Esophagus muscularis mucosa (tissue), 4 donors: ENCODE results near the gene SOCS7. TPM values are rescaled to one million over a fixed set of nuclear protein-coding genes. Genes with fewer than 3 reads are reported as not detected.
A peak's percentile ranks its signal among the peaks of the same experiment; 100 is the strongest.

ENCODE experiments used
- DNase-seq: peaks from one replicate; pipeline ENCODE4 v3.0.0-alpha.2; 2017; ENCODE audit errors: extremely low spot score
- H3K27ac ChIP-seq, 4 donors: fragments of 200-600 bp; sonication (generic); replicated peaks in 1 of 4; 1 replicate in 3 of 4; 2 replicates in 1 of 4; pipeline ENCODE4 v1.5.1; 2016 to 2019; ENCODE audit warnings: mild to moderate bottlenecking in 1 of 4
- H3K27me3 ChIP-seq, 4 donors: fragments of 200-600 bp; sonication (generic); one replicate each; pipeline versions ENCODE4 v1.5.1 to v1.6.0; 2016 to 2019
- H3K36me3 ChIP-seq, 4 donors: fragments of 200-600 bp; sonication (generic); one replicate each; pipeline ENCODE4 v1.5.1; 2016 to 2019
- H3K4me1 ChIP-seq, 4 donors: fragments of 200-600 bp; sonication (generic); one replicate each; pipeline ENCODE4 v1.5.1; 2016 to 2019
- H3K4me3 ChIP-seq, 4 donors: fragments of 200-600 bp; sonication (generic); 1 replicate in 2 of 4; 2 replicates in 2 of 4; pipeline ENCODE4 v1.5.1; 2016 to 2019; ENCODE audit warnings: mild to moderate bottlenecking in 4 of 4, moderate library complexity in 1 of 4
- H3K9me3 ChIP-seq, 4 donors: fragments of 200-600 bp; sonication (generic); 1 replicate in 3 of 4; 2 replicates in 1 of 4; pipeline ENCODE4 v1.5.1; 2016 to 2019
- EP300 ChIP-seq: sonication (generic); formaldehyde crosslinking; IDR thresholded peaks from one replicate; pipeline ENCODE4 v1.6.1; 2017; ENCODE audit warnings: antibody characterized with exemption
- POLR2A ChIP-seq: fragments of 450-650 bp; IDR thresholded peaks from one replicate; pipeline ENCODE4 v1.6.1; 2017; ENCODE audit warnings: antibody characterized with exemption, moderate library complexity, mild to moderate bottlenecking, low read depth
- POLR2AphosphoS5 ChIP-seq, 2 donors: sonication (generic); formaldehyde crosslinking; IDR thresholded peaks; one replicate each; pipeline ENCODE4 v1.6.1; 2017; ENCODE audit warnings: antibody characterized with exemption in 2 of 2
- WGBS: methylation state at CpG from one replicate; pipeline ENCODE4 v1.1.5; 2018; 5-methylcytosine and 5-hydroxymethylcytosine counted together
- intact Hi-C: fragments of 100-400 bp; cut with DNase I; formaldehyde crosslinking; loops from one replicate; pipeline ENCODE4 v1.15.1; 2023
- total RNA-seq, 4 donors: library from RNA; depleted of rRNA; stranded (reverse); fragments of >200 nt; gene quantifications; one replicate each; pipeline versions ENCODE4 v1.1.0 to v1.2.1, GENCODE V29; 2016
- TF ChIP-seq, protein P1 (sequence below), 3 experiments: fragments of 200-600 bp in 2 of 3; fragments of 450-650 bp in 1 of 3; sonication (generic) in 2 of 3; IDR thresholded peaks; one replicate each; pipeline ENCODE4 v1.5.1; 2017 to 2019; ENCODE audit warnings: antibody characterized with exemption in 3 of 3, mild to moderate bottlenecking in 2 of 3, moderate library complexity in 1 of 3

Gene SOCS7
- total RNA-seq, 4 donors from 2014 or later, result 11.2 to 18.9 (median 13.5) TPM

DNA sequence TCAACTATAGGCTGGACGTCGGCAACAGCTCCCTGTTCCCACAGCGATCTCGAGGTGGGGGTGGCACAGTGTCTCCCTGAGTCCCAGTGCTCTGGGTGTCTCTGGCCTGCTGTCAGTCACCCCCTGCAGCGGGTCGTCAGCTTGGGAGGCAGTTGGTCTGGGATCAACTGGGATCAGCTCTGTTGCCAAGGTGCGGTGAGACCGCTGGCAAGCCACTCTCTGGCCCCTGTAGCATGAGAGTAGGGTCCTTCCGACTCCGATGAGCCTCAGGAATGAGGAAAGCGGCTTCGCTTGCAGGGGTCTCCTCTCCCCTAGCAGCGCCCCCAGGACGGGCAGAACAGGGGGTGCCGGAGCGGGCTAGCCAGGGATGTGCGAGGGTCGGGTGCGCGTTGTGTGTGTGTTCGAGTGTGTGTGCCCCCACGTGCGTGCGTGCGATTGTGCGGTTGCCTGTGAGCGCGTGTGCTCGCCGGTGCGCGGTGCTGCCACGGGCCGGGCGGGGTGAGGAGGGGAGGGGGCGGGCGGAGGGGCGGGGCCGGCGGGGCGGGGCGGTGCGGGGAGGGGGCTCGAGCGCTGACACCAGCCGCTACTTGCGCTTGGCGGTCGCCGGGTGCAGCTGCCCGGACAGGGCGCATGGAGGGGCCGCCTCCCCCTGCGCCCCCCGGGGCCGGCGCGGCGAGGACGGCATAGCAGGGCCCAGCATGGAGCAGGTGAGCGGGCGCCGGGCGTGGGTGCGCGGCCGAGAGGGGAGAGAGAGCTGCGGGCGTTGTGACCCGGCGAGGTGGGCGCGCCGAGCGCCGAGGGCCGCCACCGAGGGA is 67.3 kb downstream of the SOCS7 start:
- peaks cover 47 to 71% (median 67%) of the 10 kb centered on the region in 4 donors for H3K4me1 ChIP-seq
- TF ChIP-seq POLR2AphosphoS5 (IDR thresholded peaks at IDR 0.05), result no peak
- TF ChIP-seq EP300, result no peak
- TF ChIP-seq, protein P1, sequence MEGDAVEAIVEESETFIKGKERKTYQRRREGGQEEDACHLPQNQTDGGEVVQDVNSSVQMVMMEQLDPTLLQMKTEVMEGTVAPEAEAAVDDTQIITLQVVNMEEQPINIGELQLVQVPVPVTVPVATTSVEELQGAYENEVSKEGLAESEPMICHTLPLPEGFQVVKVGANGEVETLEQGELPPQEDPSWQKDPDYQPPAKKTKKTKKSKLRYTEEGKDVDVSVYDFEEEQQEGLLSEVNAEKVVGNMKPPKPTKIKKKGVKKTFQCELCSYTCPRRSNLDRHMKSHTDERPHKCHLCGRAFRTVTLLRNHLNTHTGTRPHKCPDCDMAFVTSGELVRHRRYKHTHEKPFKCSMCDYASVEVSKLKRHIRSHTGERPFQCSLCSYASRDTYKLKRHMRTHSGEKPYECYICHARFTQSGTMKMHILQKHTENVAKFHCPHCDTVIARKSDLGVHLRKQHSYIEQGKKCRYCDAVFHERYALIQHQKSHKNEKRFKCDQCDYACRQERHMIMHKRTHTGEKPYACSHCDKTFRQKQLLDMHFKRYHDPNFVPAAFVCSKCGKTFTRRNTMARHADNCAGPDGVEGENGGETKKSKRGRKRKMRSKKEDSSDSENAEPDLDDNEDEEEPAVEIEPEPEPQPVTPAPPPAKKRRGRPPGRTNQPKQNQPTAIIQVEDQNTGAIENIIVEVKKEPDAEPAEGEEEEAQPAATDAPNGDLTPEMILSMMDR (IDR thresholded peaks at IDR 0.05), result no peak
- TF ChIP-seq POLR2A, result no peak
- no peaks in the 10 kb centered on the region for H3K9me3 ChIP-seq
- 3% methylated on average over 21 of the region's 78 CpGs for WGBS
- intact Hi-C loops, result no loop called here
- DNase-seq, result no peak
- H3K27me3 ChIP-seq, result peaks cover 0 to 29% (median 0%) of the 10 kb centered on the region in 4 donors
- H3K27ac ChIP-seq, result peak overlapping the region; percentile 79 to 92 (median 86)
- H3K36me3 ChIP-seq, result no peaks in the 10 kb centered on the region
- H3K4me3 ChIP-seq, result peak overlapping the region; percentile 52 to 63 (median 58)

DNA sequence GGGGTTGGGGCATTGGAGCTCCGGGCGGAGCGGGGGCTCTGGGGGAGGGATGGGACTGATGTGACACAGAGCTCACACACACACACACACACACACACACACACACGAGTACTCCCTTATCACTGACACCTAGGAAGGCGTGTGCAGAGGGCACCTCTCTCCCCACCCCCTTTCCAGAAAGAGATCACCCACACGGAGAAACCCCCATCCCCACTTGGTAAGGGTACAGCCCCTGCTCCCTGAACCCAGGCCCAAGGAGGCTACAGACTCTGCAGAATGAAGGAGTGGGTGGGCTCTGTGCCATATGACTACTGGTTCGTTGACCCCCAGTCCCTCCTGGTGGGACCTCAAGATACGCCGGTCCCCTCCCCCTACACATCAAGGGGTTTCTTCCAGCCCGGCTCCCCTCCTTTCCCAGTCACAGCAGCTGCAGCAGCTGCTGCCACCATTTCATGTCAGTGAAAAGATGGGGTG is 67.9 kb downstream of the SOCS7 start:
- Histone ChIP-seq H3K27me3 (peaks cover 0 to 29% (median 0%) of the 10 kb centered on the region in 4 donors), H3K4me1 (peaks cover 52 to 75% (median 71%) of the 10 kb centered on the region in 4 donors), H3K36me3 (no peaks in the 10 kb centered on the region), H3K27ac (peak overlapping the region; percentile 79 to 92 (median 86)), H3K4me3 (peak overlapping the region; percentile 52 to 63 (median 58)), H3K9me3 (no peaks in the 10 kb centered on the region)
- TF ChIP-seq EP300, result no peak
- TF ChIP-seq, protein P1 (IDR thresholded peaks at IDR 0.05), result no peak
- TF ChIP-seq POLR2AphosphoS5 (IDR thresholded peaks at IDR 0.05), result no peak
- no peak for TF ChIP-seq POLR2A
- WGBS, result 24% methylated on average over 6 of the region's 10 CpGs
- intact Hi-C loops, result no loop called here
- no peak for DNase-seq

DNA sequence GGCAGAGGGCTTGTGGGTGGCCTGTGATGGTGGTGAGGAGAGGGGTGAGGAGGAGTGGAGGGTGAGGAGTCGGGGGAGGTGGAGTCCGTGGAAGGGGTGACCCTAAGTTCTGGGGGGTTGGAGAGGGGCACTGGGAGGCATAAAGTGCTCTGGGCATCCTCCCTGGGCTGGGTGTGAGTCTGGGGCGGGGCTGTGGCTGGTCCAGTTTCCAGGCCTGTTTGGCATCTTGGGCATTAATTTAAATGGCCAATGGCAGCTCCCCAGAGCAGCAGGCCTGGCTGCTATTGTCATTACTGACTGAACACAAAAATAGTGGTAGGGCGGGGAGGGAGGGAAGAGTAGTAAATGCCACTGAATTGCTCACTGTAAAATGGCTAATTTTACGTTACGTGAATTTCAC is 68.9 kb downstream of the SOCS7 start:
- intact Hi-C loops, result no loop called here
- DNase-seq, result no peak
- no peaks in the 10 kb centered on the region for H3K9me3 ChIP-seq
- H3K4me3 ChIP-seq, result peak overlapping the region; percentile 4 to 63 (median 36)
- no peak for TF ChIP-seq EP300
- TF ChIP-seq, protein P1 (IDR thresholded peaks at IDR 0.05), result no peak
- TF ChIP-seq POLR2A, result no peak
- no peak for TF ChIP-seq POLR2AphosphoS5 (IDR thresholded peaks at IDR 0.05)
- H3K27me3 ChIP-seq, result peaks cover 0 to 24% (median 0%) of the 10 kb centered on the region in 4 donors
- H3K36me3 ChIP-seq, result no peaks in the 10 kb centered on the region
- peak overlapping the region; percentile 79 to 92 (median 86) for H3K27ac ChIP-seq
- peaks cover 53 to 75% (median 71%) of the 10 kb centered on the region in 4 donors for H3K4me1 ChIP-seq
- 56% methylated on average over 6 of the region's 6 CpGs for WGBS

DNA sequence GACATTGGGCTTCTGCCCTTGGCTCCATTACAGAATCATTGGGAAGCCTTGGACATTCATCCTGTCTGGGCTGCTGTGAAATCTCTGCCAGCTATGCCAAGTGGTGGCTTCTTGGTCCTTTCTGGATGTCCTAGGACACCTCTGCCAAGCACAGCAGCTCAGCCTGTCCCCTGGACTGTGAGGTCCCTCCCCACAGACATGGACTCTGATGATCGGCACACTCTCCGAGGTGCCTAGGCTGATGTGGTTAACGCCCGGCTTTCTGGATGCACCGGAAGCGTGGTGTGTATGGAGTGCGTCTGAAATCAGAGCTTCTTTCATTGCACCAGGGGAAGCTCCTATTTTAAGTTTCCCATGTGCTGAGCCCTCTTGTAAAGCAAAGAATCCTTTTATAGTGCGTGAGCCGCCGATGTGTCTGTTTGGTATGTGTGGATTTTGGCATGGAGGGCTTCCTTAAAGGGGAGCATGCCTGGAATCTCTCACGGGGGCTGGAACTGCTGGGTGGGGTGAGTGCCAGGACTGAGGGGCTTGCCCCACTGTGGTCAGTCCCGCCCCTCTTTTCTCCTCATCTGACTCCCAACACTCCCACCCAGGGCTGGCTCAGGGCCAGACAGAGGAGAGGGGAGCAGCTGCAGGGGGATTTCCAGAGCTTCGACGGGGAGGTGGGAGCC is 69.7 kb downstream of the SOCS7 start:
- 4% methylated on average over 14 of the region's 14 CpGs for WGBS
- no peaks in the 10 kb centered on the region for H3K36me3 ChIP-seq
- H3K4me1 ChIP-seq, result peaks cover 61 to 81% (median 77%) of the 10 kb centered on the region in 4 donors
- H3K27me3 ChIP-seq, result peaks cover 0 to 22% (median 0%) of the 10 kb centered on the region in 4 donors
- no peak for DNase-seq
- peak overlapping the region; percentile 4 to 33 (median 15) for H3K4me3 ChIP-seq
- intact Hi-C loops, result no loop called here
- no peak for TF ChIP-seq POLR2A
- TF ChIP-seq, protein P1 (IDR thresholded peaks at IDR 0.05), result no peak
- peak; percentile 26 to 71 for TF ChIP-seq POLR2AphosphoS5 (IDR thresholded peaks at IDR 0.05)
- no peak for TF ChIP-seq EP300
- H3K27ac ChIP-seq, result peak overlapping the region; percentile 79 to 92 (median 86)
- no peaks in the 10 kb centered on the region for H3K9me3 ChIP-seq
